WERI-Rb-1 (cell line): ENCODE measurements around the gene TTLL12.

ENCODE experiments used
- DNase-seq: peaks from one replicate; pipeline ENCODE4 v3.0.0-alpha.2; 2020
- H3K27ac ChIP-seq: fragments of 250-450 bp; sonication (Bioruptor Pico); 2 replicates; pipeline ENCODE4 v1.5.1; 2020; ENCODE audit warnings: mild to moderate bottlenecking, moderate library complexity
- H3K27me3 ChIP-seq: fragments of 250-450 bp; sonication (Bioruptor Pico); 2 replicates; pipeline ENCODE4 v1.5.1; 2021; ENCODE audit warnings: mild to moderate bottlenecking, low read depth, moderate library complexity; ENCODE audit not compliant: insufficient read depth, severe bottlenecking
- H3K36me3 ChIP-seq: fragments of 250-450 bp; sonication (Bioruptor Pico); 2 replicates; pipeline ENCODE4 v1.5.1; 2020; ENCODE audit warnings: mild to moderate bottlenecking, moderate library complexity
- H3K4me3 ChIP-seq: 2 replicates; pipeline ENCODE4 v1.5.1; 2011; ENCODE audit warnings: low read depth, mild to moderate bottlenecking, control low read depth, low read length
- H3K9me3 ChIP-seq: fragments of 250-450 bp; sonication (Bioruptor Pico); 2 replicates; pipeline ENCODE4 v1.5.1; 2021; ENCODE audit warnings: mild to moderate bottlenecking, moderate library complexity; ENCODE audit not compliant: severe bottlenecking
- CTCF ChIP-seq: IDR thresholded peaks from 2 replicates; pipeline ENCODE4 v1.5.1; 2011; ENCODE audit warnings: low read depth, mild to moderate bottlenecking, control low read depth, inconsistent platforms, low read length

TTLL12 gene

GRCh38 chr22:43207849-43208702 lies 21.1 kb upstream of the TTLL12 start:
- H3K36me3 ChIP-seq: no peaks in the 10 kb centered on the region
- DNase-seq: no peak
- TF ChIP-seq CTCF: no peak

GRCh38 chr22:43207386-43207785 lies 20.5 kb upstream of the TTLL12 start:
- H3K27me3 ChIP-seq: no peaks in the 10 kb centered on the region
- H3K9me3 ChIP-seq: no peaks in the 10 kb centered on the region
- no peaks in the 10 kb centered on the region for H3K36me3 ChIP-seq
- H3K4me3 ChIP-seq: no peak overlapping the region
- DNase-seq: no peak
- TF ChIP-seq CTCF: no peak
- H3K27ac ChIP-seq: no peak overlapping the region

More at GRCh38 chr22:43207849-43208702, 21.1 kb upstream of the TTLL12 start:
- Histone ChIP-seq H3K4me3 (no peak overlapping the region), H3K27ac (no peak overlapping the region), H3K27me3 (no peaks in the 10 kb centered on the region), H3K9me3 (no peaks in the 10 kb centered on the region)

GRCh38 chr22:43206509-43207161 lies 19.7 kb upstream of the TTLL12 start:
- no peaks in the 10 kb centered on the region for H3K9me3 ChIP-seq
- DNase-seq: no peak
- H3K36me3 ChIP-seq: no peaks in the 10 kb centered on the region
- H3K4me3 ChIP-seq: no peak overlapping the region
- no peaks in the 10 kb centered on the region for H3K27me3 ChIP-seq
- TF ChIP-seq CTCF: no peak
- H3K27ac ChIP-seq: no peak overlapping the region

GRCh38 chr22:43205748-43206508 lies 19.0 kb upstream of the TTLL12 start:
- Histone ChIP-seq H3K9me3 (no peaks in the 10 kb centered on the region), H3K27me3 (no peaks in the 10 kb centered on the region), H3K27ac (no peak overlapping the region), H3K36me3 (no peaks in the 10 kb centered on the region), H3K4me3 (no peak overlapping the region)
- no peak for TF ChIP-seq CTCF
- no peak for DNase-seq

GRCh38 chr22:43205261-43205691 lies 18.3 kb upstream of the TTLL12 start:
- no peak for TF ChIP-seq CTCF
- Histone ChIP-seq H3K36me3 (no peaks in the 10 kb centered on the region), H3K4me3 (no peak overlapping the region), H3K9me3 (no peaks in the 10 kb centered on the region), H3K27ac (no peak overlapping the region), H3K27me3 (no peaks in the 10 kb centered on the region)
- DNase-seq: no peak
